MM.1S (cell line): ENCODE results near the gene CRKL.

Experiments used
- DNase-seq: peaks from one replicate; pipeline ENCODE4 v3.0.0-alpha.2; 2015
- H2AFZ ChIP-seq: fragments of 300-600 bp; sonication (generic); 2 replicates; pipeline ENCODE4 v1.6.0; 2016; ENCODE audit warnings: antibody characterized with exemption, low read length
- H3F3A ChIP-seq: fragments of 300-600 bp; sonication (generic); 2 replicates; pipeline ENCODE4 v1.6.1; 2016; ENCODE audit warnings: mild to moderate bottlenecking, antibody characterized with exemption, low read length, moderate library complexity, mixed read lengths; ENCODE audit not compliant: insufficient read depth
- H3K27ac ChIP-seq: fragments of 300-600 bp; sonication (generic); 2 replicates; pipeline ENCODE4 v1.5.1; 2016; ENCODE audit warnings: mild to moderate bottlenecking, low read length
- H3K27me3 ChIP-seq: fragments of 300-600 bp; sonication (generic); replicated peaks from 2 replicates; pipeline ENCODE4 v1.6.0; 2016; ENCODE audit warnings: low read length; ENCODE audit not compliant: insufficient read depth
- H3K36me3 ChIP-seq: fragments of 300-600 bp; sonication (generic); replicated peaks from 2 replicates; pipeline ENCODE4 v1.6.1; 2016; ENCODE audit warnings: mild to moderate bottlenecking, low read length, mixed read lengths; ENCODE audit not compliant: insufficient read depth
- H3K4me1 ChIP-seq: fragments of 300-600 bp; sonication (generic); 2 replicates; pipeline ENCODE4 v1.6.1; 2016; ENCODE audit warnings: low read length, mixed read lengths
- H3K4me2 ChIP-seq: fragments of 300-600 bp; sonication (generic); 2 replicates; pipeline ENCODE4 v1.6.0; 2016; ENCODE audit warnings: low read depth, low read length
- H3K4me3 ChIP-seq: fragments of 300-600 bp; sonication (generic); 2 replicates; pipeline ENCODE4 v1.5.1; 2016; ENCODE audit warnings: low read length, mixed read lengths
- H3K79me2 ChIP-seq: fragments of 300-600 bp; sonication (generic); 2 replicates; pipeline ENCODE4 v1.6.1; 2016; ENCODE audit warnings: mixed run types, low read length, mixed read lengths
- H3K9ac ChIP-seq: fragments of 300-600 bp; sonication (generic); 2 replicates; pipeline ENCODE4 v1.6.1; 2016; ENCODE audit warnings: low read length, mixed read lengths
- H3K9me2 ChIP-seq: fragments of 300-600 bp; sonication (generic); replicated peaks from 2 replicates; pipeline ENCODE4 v1.6.1; 2016; ENCODE audit warnings: mild to moderate bottlenecking, low read length, mixed read lengths; ENCODE audit not compliant: insufficient read depth
- H3K9me3 ChIP-seq: fragments of 300-600 bp; sonication (generic); replicated peaks from 2 replicates; pipeline ENCODE4 v1.6.1; 2016; ENCODE audit warnings: mild to moderate bottlenecking, low read length, mixed read lengths; ENCODE audit not compliant: insufficient read depth
- H4K20me1 ChIP-seq: fragments of 300-600 bp; sonication (generic); 2 replicates; pipeline ENCODE4 v1.6.1; 2016; ENCODE audit warnings: mild to moderate bottlenecking, low read length, moderate library complexity, mixed read lengths; ENCODE audit not compliant: insufficient read depth
- CTCF ChIP-seq: fragments of 300-600 bp; sonication (generic); IDR thresholded peaks from 2 replicates; pipeline ENCODE4 v1.5.1; 2016; ENCODE audit warnings: antibody characterized with exemption, low read length, mixed read lengths
- EZH2 ChIP-seq: fragments of 300-600 bp; sonication (generic); optimal IDR thresholded peaks from 2 replicates; pipeline ENCODE3; 2017; ENCODE audit warnings: low read depth, mild to moderate bottlenecking, antibody characterized with exemption, low read length, mixed read lengths
- EZH2phosphoT487 ChIP-seq: fragments of 300-600 bp; sonication (generic); IDR thresholded peaks from 2 replicates; pipeline ENCODE4 v1.6.1; 2018; ENCODE audit warnings: antibody characterized with exemption, low read length

CRKL gene

GRCh38 chr22:20881869-20882815, 35.1 kb upstream of the CRKL start:
- no peaks in the 10 kb centered on the region for H3K36me3 ChIP-seq

GRCh38 chr22:20882855-20883254, 34.4 kb upstream of the CRKL start:
- DNase-seq, result no peak
- Histone ChIP-seq H3K4me1 (no peaks in the 10 kb centered on the region), H3K27ac (no peak overlapping the region), H3K4me3 (no peak overlapping the region), H3K4me2 (no peak overlapping the region), H3K27me3 (no peaks in the 10 kb centered on the region), H3K36me3 (no peaks in the 10 kb centered on the region), H4K20me1 (no peaks in the 10 kb centered on the region), H3F3A (no peaks in the 10 kb centered on the region), H2AFZ (no peak overlapping the region), H3K9me2 (no peaks in the 10 kb centered on the region), H3K9ac (no peak overlapping the region), H3K79me2 (no peaks in the 10 kb centered on the region), H3K9me3 (no peaks in the 10 kb centered on the region)
- TF ChIP-seq CTCF, result no peak
- no peak for TF ChIP-seq EZH2phosphoT487
- no peak for TF ChIP-seq EZH2

More at GRCh38 chr22:20881869-20882815, 35.1 kb upstream of the CRKL start:
- H3K79me2 ChIP-seq, result no peaks in the 10 kb centered on the region
- H3K9ac ChIP-seq, result no peak overlapping the region
- no peak overlapping the region for H3K4me3 ChIP-seq
- no peak overlapping the region for H3K4me2 ChIP-seq
- H3K27me3 ChIP-seq, result no peaks in the 10 kb centered on the region
- no peak overlapping the region for H2AFZ ChIP-seq
- no peak overlapping the region for H3K27ac ChIP-seq
- no peak for DNase-seq
- TF ChIP-seq EZH2, result no peak
- no peak for TF ChIP-seq CTCF
- no peak for TF ChIP-seq EZH2phosphoT487
- no peaks in the 10 kb centered on the region for H3F3A ChIP-seq
- H3K4me1 ChIP-seq, result no peaks in the 10 kb centered on the region
- no peaks in the 10 kb centered on the region for H3K9me3 ChIP-seq
- H3K9me2 ChIP-seq, result no peaks in the 10 kb centered on the region
- no peaks in the 10 kb centered on the region for H4K20me1 ChIP-seq

- Histone ChIP-seq H3K79me2 (no peaks in the 10 kb centered on the region), H3K27me3 (no peaks in the 10 kb centered on the region), H3K4me1 (no peaks in the 10 kb centered on the region), H3K27ac (no peak overlapping the region), H3K4me3 (no peak overlapping the region), H3K36me3 (no peaks in the 10 kb centered on the region), H3K4me2 (no peak overlapping the region), H3K9ac (no peak overlapping the region), H4K20me1 (no peaks in the 10 kb centered on the region), H3F3A (no peaks in the 10 kb centered on the region), H3K9me2 (no peaks in the 10 kb centered on the region), H3K9me3 (no peaks in the 10 kb centered on the region), H2AFZ (no peak overlapping the region)
- TF ChIP-seq EZH2phosphoT487 (no peak), EZH2 (no peak), CTCF (no peak)
- no peak for DNase-seq
These were observed 32.8 kb upstream of the CRKL start for GRCh38 chr22:20884454-20884853.
